Suprapubic skin (tissue), 4 donors: ENCODE data around the gene TRA2B. TPM values are rescaled to one million over a fixed set of nuclear protein-coding genes. Genes with fewer than 3 reads are reported as not detected.

ENCODE experiments used
- DNase-seq, 2 donors: peaks; one replicate each; pipeline ENCODE4 v3.0.0-alpha.2; 2019; ENCODE audit warnings: low spot score in 2 of 2
- H3K27ac ChIP-seq: fragments of 200-600 bp; sonication (generic); one replicate; pipeline ENCODE4 v1.5.1; 2019
- H3K27me3 ChIP-seq: fragments of 200-600 bp; sonication (generic); one replicate; pipeline ENCODE4 v1.5.1; 2019
- H3K36me3 ChIP-seq: fragments of 200-600 bp; sonication (generic); one replicate; pipeline ENCODE4 v1.5.1; 2019
- H3K4me1 ChIP-seq: fragments of 200-600 bp; sonication (generic); one replicate; pipeline ENCODE4 v1.5.1; 2019
- H3K4me3 ChIP-seq: fragments of 200-600 bp; sonication (generic); one replicate; pipeline ENCODE4 v1.5.1; 2019; ENCODE audit warnings: mild to moderate bottlenecking
- H3K9me3 ChIP-seq: fragments of 200-600 bp; sonication (generic); one replicate; pipeline ENCODE4 v1.5.1; 2019
- EP300 ChIP-seq: sonication (generic); formaldehyde crosslinking; IDR thresholded peaks from one replicate; pipeline ENCODE4 v1.6.1; 2017; ENCODE audit warnings: antibody characterized with exemption
- POLR2A ChIP-seq, 2 donors: fragments of 450-650 bp; IDR thresholded peaks; one replicate each; pipeline ENCODE4 v1.6.1; 2017; ENCODE audit warnings: antibody characterized with exemption in 2 of 2, mild to moderate bottlenecking in 2 of 2, moderate library complexity in 2 of 2
- POLR2AphosphoS5 ChIP-seq, 3 donors: sonication (generic); formaldehyde crosslinking; IDR thresholded peaks; one replicate each; pipeline ENCODE4 v1.6.1; 2017; ENCODE audit warnings: antibody characterized with exemption in 3 of 3
- WGBS: methylation state at CpG from one replicate; pipeline ENCODE4 v1.1.5; 2018; 5-methylcytosine and 5-hydroxymethylcytosine counted together
- total RNA-seq, 4 donors: library from RNA; depleted of rRNA; stranded (reverse); fragments of >200 nt; gene quantifications; one replicate each; pipeline ENCODE4 v1.1.0, GENCODE V29; 2016
- TF ChIP-seq, protein P1 (sequence below), 2 donors: fragments of 200-600 bp in 1 of 2; fragments of 450-650 bp in 1 of 2; sonication (generic) in 1 of 2; IDR thresholded peaks; one replicate each; pipeline ENCODE4 v1.5.1; 2016 to 2019; ENCODE audit warnings: antibody characterized with exemption in 2 of 2, mild to moderate bottlenecking in 1 of 2, moderate library complexity in 1 of 2

TRA2B gene
- total RNA-seq, 4 donors from 2014 or later: 149 to 410 (median 231) TPM

GRCh38 chr3:185976100-185976499 is 38.3 kb upstream of the TRA2B start:
- Histone ChIP-seq H3K27me3 (no peaks in the 10 kb centered on the region), H3K27ac (no peak overlapping the region), H3K4me1 (no peaks in the 10 kb centered on the region), H3K4me3 (no peak overlapping the region), H3K9me3 (no peaks in the 10 kb centered on the region), H3K36me3 (peaks cover 9% of the 10 kb centered on the region)
- TF ChIP-seq POLR2AphosphoS5 (IDR thresholded peaks at IDR 0.05) (no peak), EP300 (no peak), POLR2A (IDR thresholded peaks at IDR 0.05) (no peak)
- TF ChIP-seq, protein P1, sequence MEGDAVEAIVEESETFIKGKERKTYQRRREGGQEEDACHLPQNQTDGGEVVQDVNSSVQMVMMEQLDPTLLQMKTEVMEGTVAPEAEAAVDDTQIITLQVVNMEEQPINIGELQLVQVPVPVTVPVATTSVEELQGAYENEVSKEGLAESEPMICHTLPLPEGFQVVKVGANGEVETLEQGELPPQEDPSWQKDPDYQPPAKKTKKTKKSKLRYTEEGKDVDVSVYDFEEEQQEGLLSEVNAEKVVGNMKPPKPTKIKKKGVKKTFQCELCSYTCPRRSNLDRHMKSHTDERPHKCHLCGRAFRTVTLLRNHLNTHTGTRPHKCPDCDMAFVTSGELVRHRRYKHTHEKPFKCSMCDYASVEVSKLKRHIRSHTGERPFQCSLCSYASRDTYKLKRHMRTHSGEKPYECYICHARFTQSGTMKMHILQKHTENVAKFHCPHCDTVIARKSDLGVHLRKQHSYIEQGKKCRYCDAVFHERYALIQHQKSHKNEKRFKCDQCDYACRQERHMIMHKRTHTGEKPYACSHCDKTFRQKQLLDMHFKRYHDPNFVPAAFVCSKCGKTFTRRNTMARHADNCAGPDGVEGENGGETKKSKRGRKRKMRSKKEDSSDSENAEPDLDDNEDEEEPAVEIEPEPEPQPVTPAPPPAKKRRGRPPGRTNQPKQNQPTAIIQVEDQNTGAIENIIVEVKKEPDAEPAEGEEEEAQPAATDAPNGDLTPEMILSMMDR (IDR thresholded peaks at IDR 0.05): no peak
- no peak for DNase-seq
- WGBS: 93% methylated on average over 2 of the region's 2 CpGs

GRCh38 chr3:185971579-185971978 is 33.8 kb upstream of the TRA2B start:
- TF ChIP-seq EP300: no peak
- TF ChIP-seq, protein P1 (IDR thresholded peaks at IDR 0.05): no peak
- TF ChIP-seq POLR2A (IDR thresholded peaks at IDR 0.05): no peak
- TF ChIP-seq POLR2AphosphoS5 (IDR thresholded peaks at IDR 0.05): no peak
- no peaks in the 10 kb centered on the region for H3K9me3 ChIP-seq
- H3K4me3 ChIP-seq: no peak overlapping the region
- no peak for DNase-seq
- H3K36me3 ChIP-seq: peaks cover 6% of the 10 kb centered on the region
- no peak overlapping the region for H3K27ac ChIP-seq
- no peaks in the 10 kb centered on the region for H3K4me1 ChIP-seq
- WGBS: 90% methylated on average over 18 of the region's 18 CpGs
- no peaks in the 10 kb centered on the region for H3K27me3 ChIP-seq

DNA sequence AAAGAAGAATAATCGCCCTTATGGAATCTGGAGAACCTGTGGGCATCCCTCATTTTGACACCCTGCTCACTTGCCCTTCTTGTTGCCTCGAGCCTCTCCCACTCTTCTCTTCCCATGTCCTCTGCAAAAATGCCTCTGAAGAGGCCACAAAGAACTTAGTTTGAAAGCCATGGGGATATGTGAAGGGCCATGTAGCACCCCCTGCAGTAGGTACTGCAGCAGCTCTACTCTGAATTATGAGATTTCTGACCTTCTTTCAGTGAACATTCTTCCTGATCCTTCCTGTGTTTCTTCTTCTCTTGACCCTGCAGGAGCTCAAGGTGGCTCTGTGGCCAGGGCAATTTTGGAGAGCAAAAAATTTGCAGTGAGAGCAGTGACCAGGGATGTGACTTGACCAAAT is 30.4 kb upstream of the TRA2B start:
- Histone ChIP-seq H3K27me3 (no peaks in the 10 kb centered on the region), H3K4me3 (no peak overlapping the region), H3K27ac (no peak overlapping the region), H3K36me3 (no peaks in the 10 kb centered on the region), H3K4me1 (peaks cover 3% of the 10 kb centered on the region), H3K9me3 (no peaks in the 10 kb centered on the region)
- 77% methylated on average over 2 of the region's 2 CpGs for WGBS
- TF ChIP-seq POLR2A (IDR thresholded peaks at IDR 0.05) (no peak), EP300 (no peak), POLR2AphosphoS5 (IDR thresholded peaks at IDR 0.05) (no peak)
- TF ChIP-seq, protein P1 (IDR thresholded peaks at IDR 0.05): no peak
- no peak for DNase-seq

DNA sequence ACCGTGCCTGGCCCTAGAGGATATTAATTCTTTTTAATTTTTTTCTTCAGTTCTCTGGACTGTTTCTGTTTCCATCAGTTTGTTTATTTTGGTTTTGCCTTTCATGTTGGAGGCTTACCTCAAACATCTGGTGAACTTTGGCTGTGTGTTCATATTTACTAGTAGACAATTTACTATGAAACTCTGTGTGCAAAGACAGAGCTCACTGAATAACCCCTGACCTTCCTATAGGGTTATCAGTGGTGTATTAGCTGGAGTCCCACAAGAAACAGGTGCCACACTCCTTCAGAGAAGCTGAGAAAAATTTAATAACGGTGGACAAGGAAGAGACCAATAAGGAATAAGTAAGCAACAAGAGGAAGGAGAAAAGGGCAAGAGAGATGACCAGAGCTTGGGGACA is 28.8 kb upstream of the TRA2B start:
- no peak overlapping the region for H3K27ac ChIP-seq
- DNase-seq: no peak
- TF ChIP-seq, protein P1 (IDR thresholded peaks at IDR 0.05): no peak
- TF ChIP-seq POLR2A (IDR thresholded peaks at IDR 0.05): no peak
- TF ChIP-seq POLR2AphosphoS5 (IDR thresholded peaks at IDR 0.05): no peak
- TF ChIP-seq EP300: no peak
- 86% methylated on average over 2 of the region's 2 CpGs for WGBS
- no peaks in the 10 kb centered on the region for H3K36me3 ChIP-seq
- no peaks in the 10 kb centered on the region for H3K9me3 ChIP-seq
- peaks cover 3% of the 10 kb centered on the region for H3K4me1 ChIP-seq
- H3K4me3 ChIP-seq: no peak overlapping the region
- no peaks in the 10 kb centered on the region for H3K27me3 ChIP-seq

- Histone ChIP-seq H3K9me3 (no peaks in the 10 kb centered on the region), H3K27ac (no peak overlapping the region), H3K27me3 (no peaks in the 10 kb centered on the region), H3K36me3 (no peaks in the 10 kb centered on the region), H3K4me1 (peaks cover 11% of the 10 kb centered on the region), H3K4me3 (no peak overlapping the region)
- no peak for TF ChIP-seq POLR2AphosphoS5 (IDR thresholded peaks at IDR 0.05)
- TF ChIP-seq EP300: no peak
- TF ChIP-seq POLR2A (IDR thresholded peaks at IDR 0.05): no peak
- DNase-seq: no peak
- WGBS: 66% methylated on average over 2 of the region's 2 CpGs
These were observed 27.7 kb upstream of the TRA2B start for GRCh38 chr3:185965496-185965895.

- WGBS: 96% methylated on average over 4 of the region's 4 CpGs
- H3K27me3 ChIP-seq: no peaks in the 10 kb centered on the region
- no peaks in the 10 kb centered on the region for H3K9me3 ChIP-seq
- no peak overlapping the region for H3K27ac ChIP-seq
- no peaks in the 10 kb centered on the region for H3K36me3 ChIP-seq
- H3K4me1 ChIP-seq: peaks cover 19% of the 10 kb centered on the region
- DNase-seq: no peak
- no peak overlapping the region for H3K4me3 ChIP-seq
- TF ChIP-seq EP300 (no peak), POLR2AphosphoS5 (IDR thresholded peaks at IDR 0.05) (no peak), POLR2A (IDR thresholded peaks at IDR 0.05) (no peak)
- TF ChIP-seq, protein P1 (IDR thresholded peaks at IDR 0.05): no peak
These were observed 23.9 kb upstream of the TRA2B start for GRCh38 chr3:185961675-185962232.
